DND-41 (cell line): ENCODE measurements around the gene ITGAE.

ENCODE experiments used
- EZH2 ChIP-seq: IDR thresholded peaks from 3 replicates; pipeline ENCODE4 v1.6.1; 2012; ENCODE audit warnings: borderline replicate concordance, low read depth, mild to moderate bottlenecking, moderate library complexity, low read length, inconsistent platforms; ENCODE audit not compliant: severe bottlenecking
- TF ChIP-seq, protein P1 (sequence below): IDR thresholded peaks from 2 replicates; pipeline ENCODE4 v1.5.1; 2012; ENCODE audit warnings: borderline replicate concordance, low read length, moderate library complexity, mild to moderate bottlenecking; ENCODE audit not compliant: poor library complexity, severe bottlenecking; ENCODE audit errors: extremely low read depth

- TF ChIP-seq, protein P1, sequence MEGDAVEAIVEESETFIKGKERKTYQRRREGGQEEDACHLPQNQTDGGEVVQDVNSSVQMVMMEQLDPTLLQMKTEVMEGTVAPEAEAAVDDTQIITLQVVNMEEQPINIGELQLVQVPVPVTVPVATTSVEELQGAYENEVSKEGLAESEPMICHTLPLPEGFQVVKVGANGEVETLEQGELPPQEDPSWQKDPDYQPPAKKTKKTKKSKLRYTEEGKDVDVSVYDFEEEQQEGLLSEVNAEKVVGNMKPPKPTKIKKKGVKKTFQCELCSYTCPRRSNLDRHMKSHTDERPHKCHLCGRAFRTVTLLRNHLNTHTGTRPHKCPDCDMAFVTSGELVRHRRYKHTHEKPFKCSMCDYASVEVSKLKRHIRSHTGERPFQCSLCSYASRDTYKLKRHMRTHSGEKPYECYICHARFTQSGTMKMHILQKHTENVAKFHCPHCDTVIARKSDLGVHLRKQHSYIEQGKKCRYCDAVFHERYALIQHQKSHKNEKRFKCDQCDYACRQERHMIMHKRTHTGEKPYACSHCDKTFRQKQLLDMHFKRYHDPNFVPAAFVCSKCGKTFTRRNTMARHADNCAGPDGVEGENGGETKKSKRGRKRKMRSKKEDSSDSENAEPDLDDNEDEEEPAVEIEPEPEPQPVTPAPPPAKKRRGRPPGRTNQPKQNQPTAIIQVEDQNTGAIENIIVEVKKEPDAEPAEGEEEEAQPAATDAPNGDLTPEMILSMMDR = no peak
- no peak for TF ChIP-seq EZH2
Observed at GRCh38 chr17:3715296-3715695, 85.7 kb downstream of the ITGAE start.
